Smooth muscle cell of the brain vasculature (primary cell): Measurements from ENCODE around the gene PRSS56.
"Not testable (repeated sequence)": the region's sequence is repeated elsewhere in the genome, so short reads cannot be mapped to it uniquely, and the experiment has no call there.

Source experiments
- DNase-seq: peaks from one replicate; pipeline ENCODE4 v3.0.0-alpha.2; 2012; ENCODE audit warnings: low read depth, low spot score

The PRSS56 gene

GRCh38 chr2:232525791-232526371 lies 5.7 kb downstream of the PRSS56 start, which contains the start of gene CHRND:
Gene CHRND (plus strand): TSS chr2:232526160. CDS start chr2:232526216, 56 bp downstream.
- no peak for DNase-seq

GRCh38 chr2:232526372-232526941 lies 6.3 kb downstream of the PRSS56 start:
- DNase-seq: no peak

- no peak for DNase-seq
These were observed 7.8 kb downstream of the PRSS56 start for GRCh38 chr2:232527905-232528470.

- DNase-seq: no peak
These were observed 8.7 kb downstream of the PRSS56 start for GRCh38 chr2:232528746-232529460.

GRCh38 chr2:232529806-232530547 lies 9.8 kb downstream of the PRSS56 start:
- no peak for DNase-seq

GRCh38 chr2:232530626-232531260 lies 10.6 kb downstream of the PRSS56 start:
- DNase-seq: no peak

GRCh38 chr2:232532419-232532818 lies 12.2 kb downstream of the PRSS56 start:
- DNase-seq: no peak

- not testable (repeated sequence) for DNase-seq
These were observed 12.6 kb downstream of the PRSS56 start for GRCh38 chr2:232532821-232533220.

- DNase-seq: peak; percentile 44
These were observed 13.9 kb downstream of the PRSS56 start for GRCh38 chr2:232533944-232534710.

GRCh38 chr2:232534940-232535651 lies 14.9 kb downstream of the PRSS56 start:
- no peak for DNase-seq

- DNase-seq: no peak
These were observed 15.8 kb downstream of the PRSS56 start for GRCh38 chr2:232535761-232536530.

GRCh38 chr2:232537079-232537478 lies 16.9 kb downstream of the PRSS56 start:
- no peak for DNase-seq

- DNase-seq: no peak
These were observed 17.3 kb downstream of the PRSS56 start for GRCh38 chr2:232537499-232537898.

GRCh38 chr2:232538671-232539070 lies 18.5 kb downstream of the PRSS56 start:
- DNase-seq: no peak

- no peak for DNase-seq
These were observed 19.4 kb downstream of the PRSS56 start, which contains the start of gene CHRNG for GRCh38 chr2:232539298-232540231. Gene CHRNG (plus strand): TSS chr2:232539692. CDS start chr2:232539748, 56 bp downstream.

- DNase-seq: no peak
These were observed 20.4 kb downstream of the PRSS56 start for GRCh38 chr2:232540441-232541041.

- no peak for DNase-seq
These were observed 21.2 kb downstream of the PRSS56 start for GRCh38 chr2:232541195-232541960.
